HepG2 (cell line): ENCODE results near the gene NIPSNAP3A. TPM values are rescaled to one million over a fixed set of nuclear protein-coding genes. Genes with fewer than 3 reads are reported as not detected.

Experiments
- CBX1 ChIP-seq: IDR thresholded peaks from one replicate; pipeline ENCODE4 v1.6.1; 2016; ENCODE audit warnings: antibody characterized with exemption, low read depth
- CENPX ChIP-seq: sonication (generic); formaldehyde crosslinking; IDR thresholded peaks from 2 replicates; pipeline ENCODE4 v1.9.0; 2021; ENCODE audit warnings: mild to moderate bottlenecking, missing genetic modification reagents, moderate library complexity
- DRAP1 ChIP-seq: IDR thresholded peaks from 2 replicates; pipeline ENCODE4 v1.6.1; 2016; ENCODE audit warnings: missing genetic modification reagents, missing compliant biosample characterization
- FOSL1 ChIP-seq: sonication (generic); formaldehyde crosslinking; IDR thresholded peaks from 2 replicates; pipeline ENCODE4 v1.9.0; 2021; ENCODE audit warnings: missing genetic modification reagents, borderline replicate concordance
- HDAC1 ChIP-seq: sonication (generic); formaldehyde crosslinking; IDR thresholded peaks from 2 replicates; pipeline ENCODE4 v1.5.1; 2020; ENCODE audit warnings: mild to moderate bottlenecking, missing genetic modification reagents
- KLF9 ChIP-seq: IDR thresholded peaks from 2 replicates; pipeline ENCODE4 v1.6.1; 2016; ENCODE audit warnings: low read depth
- SP5 ChIP-seq: IDR thresholded peaks from 2 replicates; pipeline ENCODE4 v1.6.1; 2016; ENCODE audit warnings: low read depth, borderline replicate concordance
- SUZ12 ChIP-seq: fragments of 150-350 bp; IDR thresholded peaks from 2 replicates; pipeline ENCODE4 v1.6.1; 2014; ENCODE audit warnings: low read depth, low read length
- TRIM22 ChIP-seq: fragments of 450-650 bp; IDR thresholded peaks from 2 replicates; pipeline ENCODE4 v1.6.1; 2017
- ZBTB21 ChIP-seq: sonication (generic); formaldehyde crosslinking; IDR thresholded peaks from 2 replicates; pipeline ENCODE4 v1.4.0; 2020; ENCODE audit warnings: missing genetic modification reagents
- ZBTB7B ChIP-seq: sonication (generic); formaldehyde crosslinking; IDR thresholded peaks from 2 replicates; pipeline ENCODE4 v1.4.0; 2020; ENCODE audit warnings: missing genetic modification reagents
- ZMYM4 ChIP-seq: sonication (generic); formaldehyde crosslinking; IDR thresholded peaks from 2 replicates; pipeline ENCODE4 v1.8.1; 2023; ENCODE audit warnings: mild to moderate bottlenecking, missing genetic modification reagents
- ZNF276 ChIP-seq: sonication (generic); formaldehyde crosslinking; IDR thresholded peaks from 2 replicates; pipeline ENCODE4 v1.4.0; 2020; ENCODE audit warnings: mild to moderate bottlenecking, low read depth, missing genetic modification reagents
- ZUFSP ChIP-seq: sonication (generic); formaldehyde crosslinking; IDR thresholded peaks from 2 replicates; pipeline ENCODE4 v1.9.0; 2021; ENCODE audit warnings: missing genetic modification reagents, mild to moderate bottlenecking, borderline replicate concordance
- ZXDC ChIP-seq: sonication (generic); formaldehyde crosslinking; IDR thresholded peaks from 2 replicates; pipeline ENCODE4 v1.5.0; 2020; ENCODE audit warnings: mild to moderate bottlenecking, missing genetic modification reagents
- polyA plus RNA-seq, 8 experiments: library from polyadenylated mRNA; depleted of rRNA in 3 of 8; stranded (reverse) in 7 of 8; unstranded in 1 of 8; fragments of >200 nt; fragmentation: Illumina TruSeq in 4 of 8; extraction: Trizol in 4 of 8; gene quantifications; 2 replicates each; pipeline versions ENCODE4 v1.2.1 to v1.2.3, GENCODE V29; 2011 to 2016; ENCODE audit warnings: low read depth in 4 of 8, missing spikeins in 1 of 8, mixed read lengths in 1 of 8; ENCODE audit not compliant: insufficient read depth in 1 of 8
- total RNA-seq, 5 experiments: library from RNA; depleted of rRNA; stranded (reverse); fragments of >200 nt; fragmentation: Illumina TruSeq; extraction: Trizol; gene quantifications; 2 replicates each; pipeline ENCODE4 v1.2.3, GENCODE V29; 2016; ENCODE audit warnings: low read depth in 1 of 5
- TF ChIP-seq, protein P1 (sequence below): sonication (generic); formaldehyde crosslinking; IDR thresholded peaks from 2 replicates; pipeline ENCODE4 v1.9.0; 2021; ENCODE audit warnings: missing genetic modification reagents, mild to moderate bottlenecking, borderline replicate concordance
- TF ChIP-seq, protein P2 (sequence below): sonication (generic); formaldehyde crosslinking; IDR thresholded peaks from 2 replicates; pipeline ENCODE4 v1.5.1; 2020; ENCODE audit warnings: missing genetic modification reagents, mild to moderate bottlenecking, borderline replicate concordance
- TF ChIP-seq, protein P3 (sequence below): sonication (generic); formaldehyde crosslinking; IDR thresholded peaks from 2 replicates; pipeline ENCODE4 v1.5.0; 2020; ENCODE audit warnings: missing genetic modification reagents

Gene NIPSNAP3A
- total and polyA plus RNA-seq, 2 of the 13 experiments (the other 11 are each of a cell fraction or from before 2014, with no cell fraction given), result 13.7 to 14.6 TPM

- TF ChIP-seq, protein P1, sequence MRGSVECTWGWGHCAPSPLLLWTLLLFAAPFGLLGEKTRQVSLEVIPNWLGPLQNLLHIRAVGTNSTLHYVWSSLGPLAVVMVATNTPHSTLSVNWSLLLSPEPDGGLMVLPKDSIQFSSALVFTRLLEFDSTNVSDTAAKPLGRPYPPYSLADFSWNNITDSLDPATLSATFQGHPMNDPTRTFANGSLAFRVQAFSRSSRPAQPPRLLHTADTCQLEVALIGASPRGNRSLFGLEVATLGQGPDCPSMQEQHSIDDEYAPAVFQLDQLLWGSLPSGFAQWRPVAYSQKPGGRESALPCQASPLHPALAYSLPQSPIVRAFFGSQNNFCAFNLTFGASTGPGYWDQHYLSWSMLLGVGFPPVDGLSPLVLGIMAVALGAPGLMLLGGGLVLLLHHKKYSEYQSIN, result no peak
- TF ChIP-seq KLF9 (CRISPR knock-in tag) (peak; percentile 74; the same call in 1 of the 2 replicates), ZXDC (no peak), HDAC1 (peak; percentile 70), CBX1 (no peak), ZBTB7B (CRISPR knock-in tag) (peak; percentile 38), DRAP1 (CRISPR knock-in tag) (0 out of 2 replicates have a peak, but pooled peaks have one; percentile 17), SUZ12 (no peak), SP5 (CRISPR knock-in tag) (peak; percentile 63), ZMYM4 (CRISPR knock-in tag) (0 out of 2 replicates have a peak, but pooled peaks have one; percentile 37), TRIM22 (no peak), FOSL1 (CRISPR knock-in tag) (no peak), ZBTB21 (no peak), CENPX (CRISPR knock-in tag) (no peak), ZNF276 (CRISPR knock-in tag) (no peak), ZUFSP (CRISPR knock-in tag) (no peak)
- TF ChIP-seq, protein P2, sequence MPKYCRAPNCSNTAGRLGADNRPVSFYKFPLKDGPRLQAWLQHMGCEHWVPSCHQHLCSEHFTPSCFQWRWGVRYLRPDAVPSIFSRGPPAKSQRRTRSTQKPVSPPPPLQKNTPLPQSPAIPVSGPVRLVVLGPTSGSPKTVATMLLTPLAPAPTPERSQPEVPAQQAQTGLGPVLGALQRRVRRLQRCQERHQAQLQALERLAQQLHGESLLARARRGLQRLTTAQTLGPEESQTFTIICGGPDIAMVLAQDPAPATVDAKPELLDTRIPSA (CRISPR knock-in tag), result peak; percentile 21; the same call in 1 of the 2 replicates
- TF ChIP-seq, protein P3, sequence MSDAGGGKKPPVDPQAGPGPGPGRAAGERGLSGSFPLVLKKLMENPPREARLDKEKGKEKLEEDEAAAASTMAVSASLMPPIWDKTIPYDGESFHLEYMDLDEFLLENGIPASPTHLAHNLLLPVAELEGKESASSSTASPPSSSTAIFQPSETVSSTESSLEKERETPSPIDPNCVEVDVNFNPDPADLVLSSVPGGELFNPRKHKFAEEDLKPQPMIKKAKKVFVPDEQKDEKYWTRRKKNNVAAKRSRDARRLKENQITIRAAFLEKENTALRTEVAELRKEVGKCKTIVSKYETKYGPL (CRISPR knock-in tag), result no peak
Observed at GRCh38 chr9:104747565-104748358, at the start of gene NIPSNAP3A (continued).
